LNCaP clone FGC (cell line): ENCODE data around the gene CLPTM1.

Experiments
- DNase-seq: peaks from one replicate; pipeline ENCODE4 v3.0.0-alpha.2; 2011; ENCODE audit warnings: low read depth
- H3K4me3 ChIP-seq: 2 replicates; pipeline ENCODE4 v1.5.1; 2011; ENCODE audit warnings: mild to moderate bottlenecking, low read depth, low read length, control low read depth
- TF ChIP-seq, protein P1 (sequence below): IDR thresholded peaks from 2 replicates; pipeline ENCODE4 v1.5.1; 2012; ENCODE audit warnings: mild to moderate bottlenecking; ENCODE audit not compliant: control insufficient read depth, insufficient read depth; ENCODE audit errors: extremely low read depth

The CLPTM1 gene

DNA sequence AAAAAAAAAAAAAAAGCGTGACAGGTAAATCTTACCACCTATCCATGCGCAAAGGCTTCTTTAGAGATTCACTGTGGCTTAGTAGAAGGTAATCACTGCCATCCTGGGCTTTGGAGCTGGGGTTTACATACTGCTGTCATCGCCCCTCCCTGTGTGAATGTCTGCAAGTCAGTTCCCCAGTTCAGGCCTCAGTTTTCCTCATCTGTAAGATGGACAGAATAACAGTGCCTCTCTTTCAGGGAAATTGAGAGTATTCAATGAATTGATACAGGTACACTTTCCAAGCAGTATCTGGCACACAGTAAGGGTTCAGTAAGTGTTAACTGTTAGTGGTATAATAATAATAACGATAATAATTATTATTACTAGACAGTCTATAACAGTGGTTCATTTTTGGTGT, 48.3 kb downstream of the CLPTM1 start:
- TF ChIP-seq, protein P1, sequence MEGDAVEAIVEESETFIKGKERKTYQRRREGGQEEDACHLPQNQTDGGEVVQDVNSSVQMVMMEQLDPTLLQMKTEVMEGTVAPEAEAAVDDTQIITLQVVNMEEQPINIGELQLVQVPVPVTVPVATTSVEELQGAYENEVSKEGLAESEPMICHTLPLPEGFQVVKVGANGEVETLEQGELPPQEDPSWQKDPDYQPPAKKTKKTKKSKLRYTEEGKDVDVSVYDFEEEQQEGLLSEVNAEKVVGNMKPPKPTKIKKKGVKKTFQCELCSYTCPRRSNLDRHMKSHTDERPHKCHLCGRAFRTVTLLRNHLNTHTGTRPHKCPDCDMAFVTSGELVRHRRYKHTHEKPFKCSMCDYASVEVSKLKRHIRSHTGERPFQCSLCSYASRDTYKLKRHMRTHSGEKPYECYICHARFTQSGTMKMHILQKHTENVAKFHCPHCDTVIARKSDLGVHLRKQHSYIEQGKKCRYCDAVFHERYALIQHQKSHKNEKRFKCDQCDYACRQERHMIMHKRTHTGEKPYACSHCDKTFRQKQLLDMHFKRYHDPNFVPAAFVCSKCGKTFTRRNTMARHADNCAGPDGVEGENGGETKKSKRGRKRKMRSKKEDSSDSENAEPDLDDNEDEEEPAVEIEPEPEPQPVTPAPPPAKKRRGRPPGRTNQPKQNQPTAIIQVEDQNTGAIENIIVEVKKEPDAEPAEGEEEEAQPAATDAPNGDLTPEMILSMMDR = no peak
- no peak overlapping the region for H3K4me3 ChIP-seq
- no peak for DNase-seq

DNA sequence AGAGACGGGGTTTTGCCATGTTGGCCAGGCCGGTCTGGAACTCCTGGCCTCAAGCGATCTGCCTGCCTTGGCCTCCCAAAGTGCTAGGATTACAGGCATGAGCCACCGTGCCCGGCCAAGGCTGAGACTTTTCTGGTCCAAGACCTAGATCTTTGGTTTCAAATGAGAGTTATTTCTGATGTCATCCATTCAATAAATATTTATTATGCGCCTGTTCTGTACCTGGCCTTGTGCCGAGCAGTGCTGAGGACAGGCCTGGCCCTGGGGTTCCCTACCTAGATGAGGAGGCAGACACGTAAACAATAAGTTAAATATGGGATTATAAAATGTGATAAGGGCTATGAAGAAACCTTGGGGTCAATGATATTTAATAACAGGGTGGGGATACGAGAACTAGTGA, 50.6 kb downstream of the CLPTM1 start:
- TF ChIP-seq, protein P1 = no peak
- no peak for DNase-seq

DNA sequence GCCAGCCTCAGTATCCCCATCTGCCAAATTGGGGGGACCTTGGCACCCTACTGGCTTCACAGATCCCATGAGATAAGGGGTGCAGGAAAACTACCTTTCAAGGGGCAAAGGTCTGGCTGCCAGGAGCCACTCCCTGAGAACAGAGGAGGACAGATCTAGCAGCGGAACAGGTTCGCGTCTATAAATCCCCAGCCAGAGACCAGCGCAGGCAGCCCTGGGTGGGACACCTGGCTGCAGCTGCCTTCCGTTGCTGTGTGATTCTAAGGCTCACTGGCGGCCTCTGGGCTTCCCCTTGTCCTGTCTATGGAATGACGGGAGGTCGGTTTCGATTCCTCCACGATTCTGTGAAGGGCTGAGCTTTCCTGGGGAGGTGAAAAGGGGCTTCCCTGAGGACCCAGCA, 53.4 kb downstream of the CLPTM1 start:
- no peak overlapping the region for H3K4me3 ChIP-seq
- DNase-seq = no peak
- TF ChIP-seq, protein P1 = no peak

More for the DNA sequence above, 50.6 kb downstream of the CLPTM1 start:
- no peak overlapping the region for H3K4me3 ChIP-seq

DNA sequence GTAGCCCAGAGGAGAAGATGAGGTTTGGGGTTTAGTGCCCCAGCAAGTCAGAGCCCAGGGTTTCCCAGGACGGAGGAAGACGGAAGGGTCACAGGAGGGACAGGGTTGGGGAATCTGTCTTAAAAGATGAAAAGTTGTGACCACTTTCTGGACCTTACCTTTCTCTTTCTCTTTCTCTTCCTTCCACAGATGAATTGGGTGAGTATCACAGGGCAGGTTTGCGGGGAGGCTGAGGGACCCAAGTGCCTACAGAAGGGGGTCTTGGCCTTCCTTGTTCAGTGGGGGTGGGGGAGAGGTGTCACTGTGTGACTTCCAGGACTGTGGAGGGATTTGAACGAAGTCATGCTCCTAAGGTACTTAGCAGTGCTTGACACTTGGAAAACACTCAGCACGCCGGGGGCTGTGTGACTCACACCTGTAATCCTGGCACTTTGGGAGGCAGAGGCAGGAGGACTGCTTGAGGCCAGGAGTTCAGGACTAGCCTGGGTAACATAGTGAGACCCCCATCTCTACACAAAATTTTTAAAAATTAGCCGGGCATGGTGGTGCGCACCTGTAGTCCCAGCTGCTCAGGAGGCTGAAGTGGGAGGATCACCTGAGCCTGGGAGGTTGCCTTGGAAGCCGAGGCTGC, 54.6 kb downstream of the CLPTM1 start:
- TF ChIP-seq, protein P1 = no peak
- no peak for DNase-seq
- no peak overlapping the region for H3K4me3 ChIP-seq

DNA sequence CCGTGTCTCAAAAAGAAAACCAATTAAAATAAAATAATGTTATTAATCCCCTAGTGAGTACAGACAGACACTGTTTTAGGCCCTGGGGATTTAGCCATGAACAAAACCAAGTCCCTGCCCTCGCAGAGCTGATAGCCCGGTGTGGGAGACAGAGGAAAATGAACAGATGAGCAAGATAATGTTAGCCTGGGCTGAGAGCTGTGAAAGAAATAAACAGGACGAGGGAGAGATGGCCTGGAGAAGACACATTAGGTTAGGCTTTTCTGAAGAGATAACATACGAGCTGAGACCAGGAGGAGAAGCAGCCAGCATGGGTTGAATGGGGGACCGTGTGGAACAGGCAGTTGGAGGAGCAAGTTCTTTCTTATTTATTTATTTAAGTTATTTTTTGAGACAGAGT, 55.1 kb downstream of the CLPTM1 start:
- TF ChIP-seq, protein P1 = no peak
- DNase-seq = no peak
- no peak overlapping the region for H3K4me3 ChIP-seq

DNA sequence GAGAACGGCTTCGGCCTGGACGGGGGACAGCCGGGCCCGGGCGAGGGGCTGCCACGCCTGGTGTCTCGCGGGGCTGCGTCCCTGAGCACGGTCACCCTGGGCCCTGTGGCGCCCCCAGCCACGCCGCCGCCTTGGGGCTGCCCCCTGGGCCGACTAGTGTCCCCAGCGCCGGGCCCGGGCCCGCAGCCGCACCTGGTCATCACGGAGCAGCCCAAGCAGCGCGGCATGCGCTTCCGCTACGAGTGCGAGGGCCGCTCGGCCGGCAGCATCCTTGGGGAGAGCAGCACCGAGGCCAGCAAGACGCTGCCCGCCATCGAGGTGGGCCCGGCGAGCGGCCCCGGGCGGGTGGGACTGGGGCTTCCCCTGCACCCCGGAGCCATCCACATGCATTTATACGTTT, 56.8 kb downstream of the CLPTM1 start:
- TF ChIP-seq, protein P1 = no peak
- DNase-seq = no peak
- no peak overlapping the region for H3K4me3 ChIP-seq
